ENCODE results near the gene EPAS1.
A peak's percentile ranks its signal among the peaks of the same experiment; 100 is the strongest.
"Not testable (repeated sequence)": the region's sequence is repeated elsewhere in the genome, so short reads cannot be mapped to it uniquely, and the experiment has no call there.

Gene EPAS1

DNA sequence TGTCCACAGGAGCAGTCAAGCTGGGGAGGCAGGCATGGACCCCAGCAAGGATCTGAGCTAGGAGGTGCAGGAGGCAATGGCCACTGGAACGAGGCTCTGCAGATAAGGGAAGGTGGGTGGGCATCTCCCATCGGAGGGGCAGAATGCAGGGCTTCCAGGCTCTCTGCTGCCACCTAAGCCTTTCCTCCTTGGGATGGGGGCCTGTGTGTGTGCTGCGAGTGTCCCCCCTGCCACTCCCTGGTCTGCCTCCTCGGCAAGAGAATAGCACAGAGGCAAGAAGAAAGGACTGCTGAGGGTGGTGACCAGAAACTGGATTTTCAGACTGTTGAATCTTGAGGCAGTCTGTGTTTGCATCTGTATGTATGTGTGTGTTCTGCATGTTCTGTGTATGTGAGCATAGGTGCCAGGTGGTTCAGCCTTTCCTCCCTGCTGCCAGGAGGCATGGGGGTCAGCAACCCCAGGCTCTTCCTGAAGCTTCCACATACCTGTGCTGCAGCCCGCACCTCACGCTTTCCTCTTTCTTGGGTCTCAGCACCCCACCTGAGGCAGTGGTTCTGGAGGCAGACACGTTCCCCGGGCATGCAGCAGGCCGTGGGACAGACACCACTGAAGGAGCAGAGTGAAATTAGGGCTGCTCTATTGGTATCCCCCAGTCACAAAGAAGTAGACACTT is 86.7 kb downstream of the EPAS1 start:
- no peak for DNase-seq (ENCODE audit: low read depth)

DNA sequence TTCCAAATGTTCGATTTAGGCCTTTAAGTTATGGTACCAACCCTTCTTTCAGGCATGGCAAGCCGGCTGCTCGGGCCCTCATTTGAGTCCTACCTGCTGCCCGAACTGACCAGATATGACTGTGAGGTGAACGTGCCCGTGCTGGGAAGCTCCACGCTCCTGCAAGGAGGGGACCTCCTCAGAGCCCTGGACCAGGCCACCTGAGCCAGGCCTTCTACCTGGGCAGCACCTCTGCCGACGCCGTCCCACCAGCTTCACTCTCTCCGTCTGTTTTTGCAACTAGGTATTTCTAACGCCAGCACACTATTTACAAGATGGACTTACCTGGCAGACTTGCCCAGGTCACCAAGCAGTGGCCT is 87.2 kb downstream of the EPAS1 start:
- no peak for DNase-seq (ENCODE audit: low read depth)

DNA sequence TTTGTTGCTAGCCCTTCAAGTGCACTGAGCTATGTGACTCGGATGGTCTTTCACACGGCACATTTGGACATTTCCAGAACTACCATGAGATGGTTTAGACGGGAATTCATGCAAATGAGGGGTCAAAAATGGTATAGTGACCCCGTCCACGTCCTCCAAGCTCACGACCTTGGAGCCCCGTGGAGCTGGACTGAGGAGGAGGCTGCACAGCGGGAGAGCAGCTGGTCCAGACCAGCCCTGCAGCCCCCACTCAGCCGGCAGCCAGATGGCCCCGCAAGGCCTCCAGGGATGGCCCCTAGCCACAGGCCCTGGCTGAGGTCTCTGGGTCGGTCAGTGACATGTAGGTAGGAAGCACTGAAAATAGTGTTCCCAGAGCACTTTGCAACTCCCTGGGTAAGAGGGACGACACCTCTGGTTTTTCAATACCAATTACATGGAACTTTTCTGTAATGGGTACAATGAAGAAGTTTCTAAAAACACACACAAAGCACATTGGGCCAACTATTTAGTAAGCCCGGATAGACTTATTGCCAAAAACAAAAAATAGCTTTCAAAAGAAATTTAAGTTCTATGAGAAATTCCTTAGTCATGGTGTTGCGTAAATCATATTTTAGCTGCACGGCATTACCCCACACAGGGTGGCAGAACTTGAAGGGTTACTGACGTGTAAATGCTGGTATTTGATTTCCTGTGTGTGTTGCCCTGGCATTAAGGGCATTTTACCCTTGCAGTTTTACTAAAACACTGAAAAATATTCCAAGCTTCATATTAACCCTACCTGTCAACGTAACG is 88.8 kb downstream of the EPAS1 start:
- DNase-seq (ENCODE audit: low read depth), result peak; percentile 61

DNA sequence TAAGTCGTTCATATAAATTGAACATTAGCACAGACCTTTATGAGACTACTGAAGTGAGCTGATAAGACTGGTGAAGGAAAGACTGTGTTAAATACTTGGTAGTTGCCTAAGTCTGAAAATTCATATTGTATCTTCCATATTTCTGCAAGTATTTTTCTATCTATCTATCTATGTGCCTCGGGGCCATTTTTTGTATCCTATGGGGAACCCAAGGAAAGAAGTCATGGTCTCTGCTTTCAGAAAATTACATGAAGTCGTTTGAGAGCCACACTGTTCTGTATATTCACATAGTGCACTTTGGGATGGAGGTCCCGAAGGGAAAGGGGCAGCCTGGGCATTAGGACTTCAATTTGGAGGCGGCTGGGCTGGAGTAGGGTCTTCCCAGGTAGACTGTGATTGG is 89.6 kb downstream of the EPAS1 start:
- DNase-seq (ENCODE audit: low read depth), result no peak

DNA sequence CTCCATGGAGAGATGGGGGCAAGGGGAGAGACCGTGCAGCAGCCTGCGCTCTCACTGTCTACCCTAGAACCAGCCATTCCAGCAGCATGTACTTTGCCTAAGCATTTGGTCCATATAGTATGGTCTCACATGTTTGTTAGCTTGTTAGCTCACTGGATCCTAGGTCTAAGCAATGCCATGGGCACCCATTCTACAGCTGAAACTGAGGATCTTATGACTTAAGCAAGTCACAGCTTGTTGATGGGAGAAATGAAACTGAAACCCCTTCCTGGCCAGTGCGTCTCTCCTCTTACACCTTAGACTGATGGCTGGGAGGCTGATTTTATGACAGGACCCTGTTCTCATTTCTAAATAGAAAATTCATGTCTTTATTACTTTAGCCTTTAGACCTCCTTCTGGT is 90.1 kb downstream of the EPAS1 start:
- no peak for DNase-seq (ENCODE audit: low read depth)

DNA sequence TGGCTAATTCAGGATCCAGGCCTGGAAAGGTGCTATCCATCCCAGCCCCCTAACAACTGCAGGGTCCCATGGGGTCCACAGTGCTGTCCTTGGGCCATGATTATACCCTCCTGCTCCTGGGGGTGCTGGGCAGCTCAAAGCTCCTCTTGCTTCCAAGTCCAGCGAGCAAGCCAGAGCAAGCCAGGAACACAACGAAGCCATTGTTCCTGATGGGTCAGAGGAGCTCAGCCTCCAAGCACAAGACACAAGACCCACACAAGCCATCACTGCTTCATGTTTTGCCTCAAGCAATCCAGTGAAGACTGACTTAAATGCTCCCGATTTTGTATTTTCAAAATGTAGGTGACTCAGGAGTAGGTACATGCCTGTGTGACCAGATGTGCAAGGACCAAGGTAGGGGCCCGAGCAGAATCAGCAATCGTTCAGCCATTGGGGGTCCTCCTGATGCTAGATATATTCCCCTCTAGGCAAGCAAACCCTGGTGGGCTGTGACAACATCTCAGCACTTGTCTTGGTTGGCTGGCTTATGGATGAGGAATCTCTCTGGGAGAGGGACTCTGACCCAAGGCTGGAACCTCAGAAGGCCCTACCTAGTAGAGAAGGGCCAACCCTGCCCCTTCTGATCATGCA is 90.8 kb downstream of the EPAS1 start:
- DNase-seq (ENCODE audit: low read depth), result no peak

DNA sequence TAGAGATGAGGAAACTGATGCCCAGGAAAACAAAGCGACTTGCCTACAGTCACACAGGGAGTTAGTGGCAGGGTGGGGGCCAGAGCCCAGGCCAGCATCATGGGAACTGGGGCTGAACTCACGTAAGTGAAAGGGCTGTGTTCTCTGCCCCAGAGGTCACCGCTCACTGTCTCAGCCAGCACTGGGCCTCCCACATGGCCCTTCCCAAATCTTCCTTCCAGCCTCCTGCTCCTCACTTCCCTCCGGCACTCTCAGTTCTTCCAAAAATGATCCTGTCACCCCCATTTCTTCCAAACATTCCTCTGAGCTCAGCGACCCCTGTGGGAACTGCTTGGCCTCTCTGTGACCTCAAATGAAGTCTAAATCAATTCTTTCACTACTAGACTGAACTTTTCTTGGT is 91.7 kb downstream of the EPAS1 start:
- DNase-seq (ENCODE audit: low read depth), result no peak

DNA sequence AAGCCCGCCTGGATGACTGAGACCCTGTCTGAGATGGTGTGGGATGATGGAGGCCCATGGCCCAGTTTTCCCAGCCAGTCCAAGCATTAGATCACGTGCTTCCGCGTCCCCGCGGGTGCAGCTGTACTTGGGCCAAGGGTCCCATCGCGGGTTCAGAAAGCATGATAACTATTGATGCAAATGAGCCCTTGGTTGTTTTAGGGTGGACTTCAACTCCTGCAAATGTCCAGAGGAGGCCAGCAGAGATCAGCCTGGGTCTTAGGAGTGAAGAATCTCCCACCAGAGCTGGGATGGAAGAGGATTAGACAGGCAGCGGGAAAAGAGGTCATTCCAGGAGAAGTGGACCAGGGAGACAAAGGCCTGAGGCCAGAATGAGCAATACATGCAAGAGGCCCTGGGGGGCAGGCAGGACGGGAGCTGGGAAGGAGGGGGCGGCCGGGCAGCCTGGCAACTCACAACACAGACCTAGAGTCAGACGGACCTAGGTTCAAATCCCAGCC is 92.3 kb downstream of the EPAS1 start:
- no peak for DNase-seq (ENCODE audit: low read depth)

DNA sequence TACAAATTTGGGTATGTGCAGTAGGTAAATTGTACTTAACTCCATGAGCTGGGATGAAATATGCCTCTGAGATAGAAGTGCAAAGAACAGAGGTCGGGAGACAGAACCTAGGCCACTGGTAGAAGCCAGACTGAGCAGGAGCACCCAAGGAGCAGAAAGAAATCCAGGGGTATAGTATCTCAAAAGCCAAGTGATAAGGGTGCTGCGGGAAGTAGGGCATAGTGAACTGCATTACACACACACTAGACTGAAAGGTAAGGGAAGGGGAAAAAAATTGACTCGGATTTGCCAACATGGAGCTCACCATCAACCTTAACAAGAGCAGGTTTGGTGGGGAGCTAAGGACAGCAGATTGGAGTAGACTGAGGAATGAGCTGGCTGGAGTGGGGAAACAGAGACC is 92.8 kb downstream of the EPAS1 start:
- DNase-seq (ENCODE audit: low read depth), result no peak

DNA sequence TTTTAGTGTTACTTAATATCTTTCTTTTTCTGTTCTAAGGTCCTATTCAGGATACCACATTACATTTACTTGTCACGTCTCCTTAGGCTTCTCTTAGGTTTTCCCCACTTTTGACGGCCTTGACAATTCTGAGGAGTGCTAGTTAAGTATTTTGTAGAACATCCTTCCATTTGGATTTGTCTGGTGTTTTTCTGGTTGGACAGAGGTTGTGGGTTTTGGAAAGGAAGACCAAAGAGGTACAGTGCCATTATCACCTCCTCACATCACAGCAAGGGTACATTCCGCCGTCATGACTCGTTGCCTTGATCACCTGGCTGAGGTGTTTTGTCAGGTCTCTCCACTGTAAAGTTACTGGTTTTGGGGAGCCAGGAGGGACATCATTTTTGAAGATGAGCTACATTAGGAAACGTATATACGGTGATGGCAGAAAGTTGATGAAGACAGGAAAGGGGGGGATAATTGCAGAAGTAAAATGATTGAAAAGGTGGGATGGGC is 93.7 kb downstream of the EPAS1 start:
- DNase-seq (ENCODE audit: low read depth), result no peak

DNA sequence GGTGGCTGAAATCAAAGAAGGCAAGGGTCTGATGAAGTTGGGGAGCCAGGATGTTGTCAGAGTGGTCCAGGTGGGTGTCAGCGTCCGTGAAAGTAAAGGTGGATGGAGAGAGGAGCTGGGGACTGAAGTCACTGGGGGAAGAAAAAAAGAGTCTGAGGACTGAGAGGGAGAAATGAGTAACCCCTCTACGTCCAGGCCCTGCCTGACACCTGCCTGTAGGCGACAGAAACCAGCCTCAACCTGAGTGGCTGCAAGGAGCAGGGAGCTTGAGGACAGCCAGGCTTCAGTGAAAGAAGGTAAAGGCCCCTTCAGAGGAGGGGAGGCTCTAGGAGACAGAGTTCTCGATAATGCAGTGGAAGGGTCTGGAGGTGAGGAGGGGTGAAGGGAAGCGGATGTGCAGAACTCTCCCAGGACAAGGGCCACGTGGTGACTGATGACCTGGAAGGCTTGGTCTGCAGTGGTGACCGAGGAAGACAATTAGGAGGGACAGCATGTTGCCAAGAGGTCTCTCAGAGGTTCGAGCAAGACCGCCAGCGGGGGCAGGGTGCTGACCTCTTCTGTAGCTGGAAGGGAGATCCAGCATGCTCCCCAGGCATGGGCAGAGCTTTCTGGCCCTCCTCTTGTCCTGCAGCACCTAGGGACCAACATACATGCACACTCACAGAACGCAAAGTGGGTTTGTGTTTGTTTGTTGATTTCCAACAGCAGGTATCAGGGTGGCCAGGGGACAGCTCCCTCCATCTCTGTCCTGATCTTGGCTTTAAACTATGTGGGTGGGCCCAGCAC is 95.5 kb downstream of the EPAS1 start:
- no peak for DNase-seq (ENCODE audit: low read depth)

DNA sequence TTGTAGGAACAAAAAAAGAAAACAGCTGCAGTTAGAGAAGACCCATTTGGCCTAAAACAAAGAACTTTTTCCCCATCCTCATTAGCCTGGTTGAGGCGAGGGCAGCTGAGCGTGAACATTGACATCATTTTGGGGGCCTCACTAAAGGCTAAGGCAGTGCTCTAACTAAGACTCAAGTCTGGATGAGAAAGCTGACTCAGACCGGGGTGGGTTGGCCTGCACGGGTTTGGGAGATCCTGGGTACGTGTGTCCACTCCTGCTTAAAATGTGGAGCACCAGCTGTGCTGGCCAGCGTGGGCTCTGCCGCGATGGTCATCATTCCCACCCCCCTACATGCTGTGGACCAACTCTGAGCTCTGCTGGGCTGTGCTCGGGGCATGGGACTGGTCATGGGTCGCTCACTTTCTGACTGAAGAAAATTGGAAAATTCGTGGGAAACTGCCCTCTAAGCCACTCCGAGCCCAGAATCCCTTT is 96.2 kb downstream of the EPAS1 start:
- DNase-seq (ENCODE audit: low read depth), result no peak

DNA sequence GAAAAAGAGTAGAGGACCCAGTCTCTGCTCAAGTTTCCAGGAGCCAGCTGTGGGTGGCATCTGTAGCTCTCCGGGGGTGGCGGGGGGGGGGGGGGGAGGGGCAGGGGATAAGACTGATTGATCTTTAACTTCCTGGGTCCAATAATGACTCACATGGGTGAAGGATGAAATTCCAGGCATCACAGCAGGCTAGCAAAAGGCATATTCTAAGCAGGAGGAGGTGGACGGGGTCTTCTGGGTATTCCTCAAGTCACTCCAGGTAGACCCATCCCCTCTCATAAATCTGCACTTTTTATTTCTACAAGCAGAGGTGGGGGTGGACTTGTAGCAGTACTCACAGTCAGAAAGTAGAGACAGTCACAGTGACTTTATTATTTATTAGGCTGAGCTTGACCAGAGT is 96.7 kb downstream of the EPAS1 start:
- DNase-seq (ENCODE audit: low read depth), result no peak

DNA sequence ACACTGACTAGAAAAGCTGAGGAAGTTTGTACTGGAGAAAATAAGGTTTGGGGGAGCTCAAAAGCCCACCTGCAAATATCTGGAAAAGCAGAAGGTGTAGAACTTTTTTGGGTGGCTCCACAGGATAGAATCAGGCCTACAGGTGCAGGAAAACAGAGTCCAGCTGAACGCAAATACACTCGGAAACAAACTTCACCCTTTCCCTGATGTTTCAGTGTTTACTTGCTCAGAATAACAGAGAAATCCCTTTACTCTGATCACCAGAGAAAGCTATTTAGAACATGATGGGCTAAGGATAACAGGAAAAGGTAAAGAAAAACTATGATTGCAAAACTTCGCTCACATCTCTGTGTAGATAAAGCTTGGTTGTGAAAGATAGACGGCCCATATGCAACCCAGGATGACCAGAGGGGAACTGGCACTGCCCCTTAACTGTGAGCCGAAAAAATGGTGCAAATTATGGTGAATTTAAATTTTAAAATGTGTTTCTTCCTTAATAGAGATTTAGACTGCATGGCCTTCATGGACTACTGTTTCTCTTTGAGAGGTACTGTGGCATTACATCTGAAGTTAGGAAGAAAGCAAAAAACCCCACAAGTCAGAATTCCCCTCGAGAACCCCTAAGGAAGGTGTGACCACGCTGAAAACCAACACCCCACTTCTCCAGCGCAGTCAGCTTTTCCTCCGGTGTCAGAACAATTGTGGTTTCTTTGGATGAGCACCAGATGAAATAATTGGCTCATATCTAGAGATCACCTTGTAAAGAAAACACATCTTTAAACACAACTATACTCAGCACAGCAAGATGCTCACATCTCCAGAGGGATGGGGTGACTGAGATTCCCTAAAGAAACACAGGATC is 97.7 kb downstream of the EPAS1 start:
- DNase-seq (ENCODE audit: low read depth), result no peak

DNA sequence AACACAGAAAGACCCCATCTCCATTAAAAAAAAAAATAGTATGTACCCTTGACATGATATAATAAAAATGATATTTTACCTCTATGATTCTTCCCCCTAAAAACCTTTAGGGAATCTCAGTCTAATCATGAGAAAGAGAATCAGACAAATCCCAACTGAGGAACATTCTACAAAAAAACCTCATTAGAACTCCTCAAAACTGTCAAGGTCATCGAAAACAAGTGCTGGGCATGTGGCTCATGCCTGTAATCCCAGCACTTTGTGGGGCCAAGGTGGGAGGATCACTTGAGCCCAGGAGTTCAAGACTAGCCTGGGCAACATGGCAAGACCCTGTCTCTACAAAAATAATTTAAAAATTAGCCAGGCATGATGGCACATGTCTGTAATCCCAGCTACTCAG is 98.5 kb downstream of the EPAS1 start:
- DNase-seq (ENCODE audit: low read depth), result not testable (repeated sequence)

DNA sequence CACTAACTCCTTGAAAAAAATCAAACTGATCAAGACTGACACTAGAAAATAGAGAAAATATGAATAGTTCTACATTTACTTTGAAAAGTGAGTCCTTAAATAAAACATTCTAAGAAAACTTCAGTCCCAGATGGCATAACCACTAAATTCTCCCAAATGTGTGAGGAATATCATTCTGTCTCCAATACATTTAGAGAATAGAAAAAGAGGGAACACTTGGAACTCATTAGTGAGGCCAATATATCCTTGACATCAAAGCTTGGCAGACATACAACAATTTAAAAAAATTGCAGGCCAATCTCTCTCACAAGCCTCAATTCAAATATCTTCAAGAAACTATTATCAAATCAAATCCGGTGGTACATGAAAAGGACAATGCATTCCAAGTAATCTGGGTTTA is 102.8 kb downstream of the EPAS1 start:
- DNase-seq (ENCODE audit: low read depth), result no peak

DNA sequence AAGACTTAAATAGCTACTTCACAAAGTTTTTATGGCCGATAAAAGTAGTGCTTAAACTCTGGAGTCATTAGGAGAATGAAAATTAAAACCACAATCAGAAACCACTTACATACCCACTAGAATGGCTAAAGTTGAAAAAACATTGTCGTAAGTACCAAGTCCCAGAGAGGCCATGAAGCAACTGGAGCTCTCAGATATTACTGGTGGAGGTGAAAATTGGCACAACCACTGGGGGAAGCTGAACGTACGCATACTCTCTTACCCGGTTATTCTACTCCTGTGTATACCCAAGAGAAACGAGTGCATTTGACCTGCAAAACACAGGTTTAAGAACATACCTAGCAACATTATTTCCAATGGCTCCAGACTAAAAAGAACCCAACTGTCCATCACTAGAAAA is 105.7 kb downstream of the EPAS1 start:
- DNase-seq (ENCODE audit: low read depth), result no peak

DNA sequence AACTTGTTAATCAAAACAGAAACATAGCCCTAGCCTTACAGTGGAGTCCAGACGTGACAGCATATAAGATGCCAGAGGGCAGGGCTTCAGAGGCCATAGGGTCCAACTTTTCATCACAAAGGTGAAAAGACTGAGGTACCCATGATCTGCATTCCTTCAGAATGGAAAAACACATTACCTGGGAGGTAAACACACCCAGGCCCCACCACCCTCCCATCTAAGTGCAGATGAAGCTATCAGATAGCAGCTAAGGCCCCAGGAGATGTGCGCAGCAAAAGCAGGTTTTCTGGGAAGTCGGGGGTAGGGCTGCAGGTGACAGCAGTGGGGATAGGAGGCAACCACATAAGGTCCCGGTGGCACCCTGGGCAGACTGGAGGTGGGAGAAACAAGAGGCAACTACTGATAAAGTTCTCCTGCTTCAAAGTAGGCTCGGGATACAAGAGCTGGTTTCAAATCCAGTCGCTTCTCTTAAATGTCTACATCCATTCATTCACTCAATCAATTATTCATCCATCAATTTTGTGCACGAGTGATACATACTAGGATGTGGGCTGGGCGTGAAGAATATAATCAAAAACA is 107.1 kb downstream of the EPAS1 start:
- no peak for DNase-seq (ENCODE audit: low read depth)

DNA sequence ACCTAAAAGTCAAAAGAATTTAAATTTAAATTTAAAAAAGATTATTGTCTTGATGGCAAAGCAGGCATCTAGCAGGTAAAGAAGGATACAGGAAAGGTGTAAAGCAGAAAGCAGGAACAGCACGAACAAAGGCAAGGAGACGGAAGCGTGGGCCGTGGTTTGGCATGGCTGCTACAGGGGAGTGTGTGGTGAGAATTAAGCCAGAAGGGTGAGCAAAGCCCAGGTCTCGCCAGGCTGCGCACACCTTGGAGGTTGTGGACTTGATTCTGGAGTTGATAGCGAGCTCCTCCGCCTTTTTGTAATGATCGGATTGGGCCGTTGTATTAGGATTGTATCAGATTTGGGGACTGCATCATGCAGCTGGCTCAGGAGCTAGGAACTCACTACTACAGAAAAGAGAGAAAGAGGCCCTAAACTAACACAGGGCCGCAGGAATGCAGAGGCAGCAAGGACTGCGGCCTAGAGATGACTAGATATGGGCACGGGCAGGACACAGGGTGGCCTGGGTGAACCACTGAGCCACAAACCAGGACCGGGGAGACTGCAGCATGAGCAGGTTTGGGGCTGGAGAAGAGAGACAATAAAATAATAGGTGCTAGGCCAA is 110.7 kb downstream of the EPAS1 start:
- DNase-seq (ENCODE audit: low read depth), result no peak

DNA sequence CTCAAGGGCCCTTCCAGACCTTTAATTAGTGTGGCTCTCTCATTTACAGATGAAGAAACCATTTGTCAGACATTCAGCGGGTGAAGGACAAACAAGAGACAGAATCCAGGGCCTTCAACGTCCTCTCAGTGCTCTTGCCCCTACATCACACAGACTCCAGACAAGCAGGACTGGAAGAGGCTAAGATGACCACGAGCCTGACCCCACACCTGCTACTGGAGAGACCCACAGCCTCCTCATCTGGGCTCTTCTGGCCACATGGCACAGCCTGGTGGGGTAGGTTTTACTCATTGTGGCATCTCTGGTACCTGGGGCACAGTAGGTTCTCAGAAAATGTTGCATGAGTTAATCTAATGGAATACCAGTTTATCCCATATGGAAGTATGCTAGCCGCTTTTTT is 112.5 kb downstream of the EPAS1 start:
- DNase-seq (ENCODE audit: low read depth), result no peak
